Keratinocyte (primary cell): Measurements from ENCODE around the gene WTAP.

Experiments used
- EZH2 ChIP-seq: IDR thresholded peaks from one replicate; pipeline ENCODE4 v1.6.1; 2012; ENCODE audit warnings: inconsistent platforms, mild to moderate bottlenecking, low read length, moderate library complexity
- TF ChIP-seq, protein P1 (sequence below), 3 experiments: IDR thresholded peaks in 1 of 3; conservative IDR thresholded peaks in 1 of 3; optimal IDR thresholded peaks in 1 of 3; 2 replicates in 2 of 3; 3 replicates in 1 of 3; pipeline versions ENCODE3 to v1.5.1; 2011; ENCODE audit warnings: low read length in 3 of 3, mild to moderate bottlenecking in 3 of 3, moderate library complexity in 2 of 3, control low read depth in 1 of 3, inconsistent platforms in 1 of 3; ENCODE audit not compliant: insufficient read depth in 2 of 3; ENCODE audit errors: extremely low read depth in 1 of 3

DNA sequence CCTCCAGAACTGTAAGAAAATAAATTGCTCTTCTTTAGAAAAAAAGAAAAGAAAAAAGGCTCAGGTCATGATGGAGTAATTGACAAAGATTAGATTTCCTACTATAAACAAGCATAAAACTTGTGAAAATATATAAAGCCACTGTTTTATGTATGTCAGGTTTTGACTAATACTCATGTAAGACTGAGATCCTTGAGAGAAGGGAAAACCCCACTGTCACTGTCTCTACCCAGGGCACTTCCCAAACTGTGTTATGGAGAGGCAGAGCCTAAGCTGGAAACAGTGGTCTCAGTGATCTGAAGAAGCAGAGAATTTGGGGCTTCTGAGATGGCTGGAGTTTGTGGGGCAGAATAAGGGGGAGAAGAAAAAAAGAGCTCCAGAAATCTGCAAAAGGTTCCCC lies 42.2 kb downstream of the WTAP start:
- TF ChIP-seq, protein P1, sequence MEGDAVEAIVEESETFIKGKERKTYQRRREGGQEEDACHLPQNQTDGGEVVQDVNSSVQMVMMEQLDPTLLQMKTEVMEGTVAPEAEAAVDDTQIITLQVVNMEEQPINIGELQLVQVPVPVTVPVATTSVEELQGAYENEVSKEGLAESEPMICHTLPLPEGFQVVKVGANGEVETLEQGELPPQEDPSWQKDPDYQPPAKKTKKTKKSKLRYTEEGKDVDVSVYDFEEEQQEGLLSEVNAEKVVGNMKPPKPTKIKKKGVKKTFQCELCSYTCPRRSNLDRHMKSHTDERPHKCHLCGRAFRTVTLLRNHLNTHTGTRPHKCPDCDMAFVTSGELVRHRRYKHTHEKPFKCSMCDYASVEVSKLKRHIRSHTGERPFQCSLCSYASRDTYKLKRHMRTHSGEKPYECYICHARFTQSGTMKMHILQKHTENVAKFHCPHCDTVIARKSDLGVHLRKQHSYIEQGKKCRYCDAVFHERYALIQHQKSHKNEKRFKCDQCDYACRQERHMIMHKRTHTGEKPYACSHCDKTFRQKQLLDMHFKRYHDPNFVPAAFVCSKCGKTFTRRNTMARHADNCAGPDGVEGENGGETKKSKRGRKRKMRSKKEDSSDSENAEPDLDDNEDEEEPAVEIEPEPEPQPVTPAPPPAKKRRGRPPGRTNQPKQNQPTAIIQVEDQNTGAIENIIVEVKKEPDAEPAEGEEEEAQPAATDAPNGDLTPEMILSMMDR (optimal IDR thresholded peaks at IDR 0.05 in 1 of 3, IDR thresholded peaks at IDR 0.05 in 1 of 3, conservative IDR thresholded peaks at IDR 0.05 in 1 of 3; ENCODE audit: extremely low read depth in 1 of 3, insufficient read depth in 2 of 3, low read length in 3 of 3) = no peak
- no peak for TF ChIP-seq EZH2
